ENCODE data around the gene SIRT5.

The SIRT5 gene

GRCh38 chr6:13635948-13636658 lies 61.7 kb downstream of the SIRT5 start:
- DNase-seq (ENCODE audit: low spot score) = no peak

- no peak for DNase-seq (ENCODE audit: low spot score)
Measured at GRCh38 chr6:13638014-13638413, 63.6 kb downstream of the SIRT5 start.

- DNase-seq (ENCODE audit: low spot score) = no peak
Measured at GRCh38 chr6:13638626-13639025, 64.2 kb downstream of the SIRT5 start.

GRCh38 chr6:13641315-13641714 lies 66.9 kb downstream of the SIRT5 start:
- no peak for DNase-seq (ENCODE audit: low spot score)

GRCh38 chr6:13643125-13643524 lies 68.7 kb downstream of the SIRT5 start:
- no peak for DNase-seq (ENCODE audit: low spot score)

- DNase-seq (ENCODE audit: low spot score) = no peak
Measured at GRCh38 chr6:13648850-13649249, 74.4 kb downstream of the SIRT5 start.

GRCh38 chr6:13649393-13649792 lies 75.0 kb downstream of the SIRT5 start:
- DNase-seq (ENCODE audit: low spot score) = no peak

GRCh38 chr6:13653296-13653695 lies 78.9 kb downstream of the SIRT5 start:
- DNase-seq (ENCODE audit: low spot score) = no peak

GRCh38 chr6:13654496-13654895 lies 80.1 kb downstream of the SIRT5 start:
- DNase-seq (ENCODE audit: low spot score) = no peak

- no peak for DNase-seq (ENCODE audit: low spot score)
Measured at GRCh38 chr6:13655700-13656099, 81.3 kb downstream of the SIRT5 start.

GRCh38 chr6:13660273-13660672 lies 85.9 kb downstream of the SIRT5 start:
- DNase-seq (ENCODE audit: low spot score) = no peak

- no peak for DNase-seq (ENCODE audit: low spot score)
Measured at GRCh38 chr6:13660893-13661292, 86.5 kb downstream of the SIRT5 start.

GRCh38 chr6:13661647-13662046 lies 87.2 kb downstream of the SIRT5 start:
- no peak for DNase-seq (ENCODE audit: low spot score)

- DNase-seq (ENCODE audit: low spot score) = no peak
Measured at GRCh38 chr6:13662651-13663334, 88.4 kb downstream of the SIRT5 start.

GRCh38 chr6:13663986-13664385 lies 89.6 kb downstream of the SIRT5 start:
- DNase-seq (ENCODE audit: low spot score) = no peak
